MG63 (cell line): Measurements from ENCODE around the gene DAP. TPM values are rescaled to one million over a fixed set of nuclear protein-coding genes. Genes with fewer than 3 reads are reported as not detected.
"Not testable (repeated sequence)": the region's sequence is repeated elsewhere in the genome, so short reads cannot be mapped to it uniquely, and the experiment has no call there.

Source experiments
- DNase-seq: peaks from one replicate; pipeline ENCODE4 v3.0.0-alpha.2; 2020
- H3K27me3 ChIP-seq: fragments of 250-450 bp; sonication (Bioruptor Pico); 2 replicates; pipeline ENCODE4 v1.5.1; 2020; ENCODE audit warnings: mild to moderate bottlenecking, moderate library complexity
- H3K36me3 ChIP-seq: fragments of 250-450 bp; sonication (Bioruptor Pico); 2 replicates; pipeline ENCODE4 v1.5.1; 2020; ENCODE audit warnings: mild to moderate bottlenecking, moderate library complexity
- H3K4me3 ChIP-seq: fragments of 250-450 bp; sonication (Bioruptor Pico); 2 replicates; pipeline ENCODE4 v1.5.1; 2020; ENCODE audit warnings: mild to moderate bottlenecking, moderate library complexity
- H3K9me3 ChIP-seq: fragments of 250-450 bp; sonication (Bioruptor Pico); 2 replicates; pipeline ENCODE4 v1.5.1; 2020; ENCODE audit warnings: mild to moderate bottlenecking, moderate library complexity
- total RNA-seq: library from RNA; depleted of rRNA; stranded (reverse); fragments of >200 nt; shearing (Covaris generic); gene quantifications from 2 replicates; pipeline ENCODE4 v1.2.3, GENCODE V29; 2014; ENCODE audit warnings: low replicate concordance

The DAP gene
- total RNA-seq, 1 experiment from 2014 or later, result 26.4 TPM

DNA sequence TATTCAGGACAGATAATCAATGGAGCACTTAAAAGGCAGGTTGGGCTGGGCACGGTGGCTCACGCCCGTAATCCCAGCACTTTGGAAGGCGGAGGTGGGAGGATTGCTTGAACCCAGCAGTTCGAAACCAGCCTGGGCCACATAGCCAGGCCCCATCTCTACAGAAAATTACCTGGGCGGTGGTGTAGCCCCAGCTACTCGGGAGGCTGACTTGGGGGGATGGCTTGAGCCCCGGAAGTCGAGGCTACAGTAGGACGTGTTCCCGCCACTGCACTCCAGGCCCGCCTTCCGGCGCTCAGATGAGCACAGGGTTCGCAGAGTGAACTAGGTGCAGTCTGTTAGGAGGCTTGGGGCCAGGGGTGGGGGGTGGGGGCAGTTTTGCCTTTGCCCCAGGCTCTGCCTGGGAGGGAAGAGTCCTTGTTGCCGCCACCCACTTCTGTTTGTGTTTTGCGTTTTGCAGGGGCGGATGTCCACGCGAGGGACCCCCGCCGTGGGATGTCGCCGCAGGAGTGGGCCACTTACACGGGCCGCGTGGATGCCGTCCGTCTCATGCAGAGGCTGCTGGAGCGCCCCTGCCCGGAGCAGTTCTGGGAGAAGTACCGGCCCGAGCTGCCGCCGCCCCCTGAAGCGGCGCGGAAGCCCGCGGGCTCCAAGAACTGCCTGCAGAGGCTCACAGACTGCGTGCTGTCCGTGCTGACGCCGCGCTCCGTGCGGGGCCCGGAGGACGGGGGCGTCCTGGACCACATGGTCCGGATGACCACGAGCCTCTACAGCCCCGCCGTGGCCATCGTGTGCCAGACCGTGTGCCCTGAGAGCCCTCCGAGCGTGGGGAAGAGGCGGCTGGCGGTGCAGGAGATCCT, 112.0 kb downstream of the DAP start:
- Histone ChIP-seq H3K4me3 (no peak overlapping the region), H3K9me3 (no peaks in the 10 kb centered on the region), H3K36me3 (peaks cover 72% of the 10 kb centered on the region), H3K27me3 (no peaks in the 10 kb centered on the region)
- DNase-seq, result no peak

DNA sequence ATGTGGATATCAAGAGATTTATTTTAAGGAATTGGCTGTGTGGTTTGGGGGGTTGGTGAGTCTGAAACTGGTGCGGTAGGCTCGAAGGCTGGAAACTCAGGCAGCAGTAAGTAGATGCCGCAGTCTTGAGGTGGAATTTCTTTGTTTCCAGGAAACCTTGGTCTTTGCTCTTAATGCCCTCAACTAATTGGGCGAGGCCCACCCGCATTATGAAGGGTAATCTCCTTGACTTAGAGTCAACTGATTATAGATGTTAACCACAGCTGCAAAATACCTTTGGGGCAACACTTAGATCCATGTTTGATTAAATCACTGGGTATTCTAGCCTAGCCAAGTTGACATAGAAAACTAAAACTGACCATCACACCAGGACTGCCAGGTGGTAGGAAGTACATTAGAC, 113.4 kb downstream of the DAP start:
- no peaks in the 10 kb centered on the region for H3K9me3 ChIP-seq
- no peaks in the 10 kb centered on the region for H3K27me3 ChIP-seq
- no peak for DNase-seq
- peaks cover 66% of the 10 kb centered on the region for H3K36me3 ChIP-seq
- no peak overlapping the region for H3K4me3 ChIP-seq

DNA sequence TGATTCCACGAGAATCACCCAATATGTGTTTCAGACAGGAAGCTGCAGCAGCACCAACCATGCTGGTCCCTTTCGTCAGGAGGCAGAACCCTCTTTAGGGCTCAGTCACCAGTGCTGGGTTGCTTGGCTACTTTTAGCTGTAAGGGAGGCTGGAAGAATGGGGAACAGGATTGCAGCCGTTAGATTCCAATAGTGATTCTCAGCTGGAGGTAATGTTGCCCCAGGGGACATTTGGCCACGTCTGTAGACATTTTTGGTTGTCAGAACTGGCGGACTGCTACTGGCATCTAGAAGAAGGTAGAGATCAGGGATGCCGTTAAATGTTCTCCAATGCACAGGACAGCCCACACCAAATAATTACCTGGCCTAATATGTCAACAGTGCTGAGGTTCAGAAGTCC, 115.4 kb downstream of the DAP start:
- H3K9me3 ChIP-seq, result no peaks in the 10 kb centered on the region
- DNase-seq, result no peak
- peaks cover 60% of the 10 kb centered on the region for H3K36me3 ChIP-seq
- H3K4me3 ChIP-seq, result no peak overlapping the region
- H3K27me3 ChIP-seq, result no peaks in the 10 kb centered on the region

DNA sequence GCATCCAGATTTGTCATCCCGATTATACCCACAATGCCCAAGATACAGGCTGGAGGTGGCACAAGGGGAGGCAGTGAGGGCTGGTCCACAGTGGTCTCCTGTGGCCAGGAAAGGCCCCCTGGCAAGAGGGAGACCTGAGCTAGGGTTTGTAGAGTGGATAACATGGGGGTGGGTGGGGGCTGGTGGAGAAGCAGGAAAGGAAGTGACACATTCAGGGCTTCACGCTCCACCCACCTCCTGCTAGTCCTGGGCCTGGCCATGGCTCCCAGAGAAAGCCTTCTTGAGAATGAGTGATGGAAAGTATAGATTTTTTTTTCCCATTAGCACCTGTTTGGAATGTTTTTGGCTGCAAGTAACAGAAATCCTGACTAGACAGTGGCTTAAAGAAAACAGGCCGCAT, 115.9 kb downstream of the DAP start:
- H3K36me3 ChIP-seq, result peaks cover 58% of the 10 kb centered on the region
- no peaks in the 10 kb centered on the region for H3K9me3 ChIP-seq
- H3K4me3 ChIP-seq, result no peak overlapping the region
- no peaks in the 10 kb centered on the region for H3K27me3 ChIP-seq
- no peak for DNase-seq

DNA sequence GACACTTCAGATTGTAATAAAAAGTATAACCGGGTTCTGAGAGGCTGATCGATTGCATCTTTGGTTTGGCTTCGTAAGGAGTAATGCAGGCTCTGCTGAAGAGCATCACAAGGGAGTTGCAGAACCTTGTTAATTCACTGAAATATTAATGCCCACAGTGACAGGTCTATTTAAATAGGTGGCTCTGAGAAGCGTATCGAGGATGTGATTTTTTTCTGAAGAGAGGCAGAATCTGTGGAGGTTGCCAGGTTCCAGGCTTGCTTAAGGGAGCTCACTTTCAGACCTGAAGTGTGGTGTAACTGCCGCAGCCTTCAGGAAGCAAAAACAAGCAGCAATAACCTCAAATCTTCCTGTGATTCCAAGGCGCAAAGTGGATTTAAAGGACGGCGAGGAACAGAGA, 116.8 kb downstream of the DAP start:
- H3K4me3 ChIP-seq, result no peak overlapping the region
- no peaks in the 10 kb centered on the region for H3K27me3 ChIP-seq
- H3K36me3 ChIP-seq, result peaks cover 59% of the 10 kb centered on the region
- DNase-seq, result no peak
- H3K9me3 ChIP-seq, result no peaks in the 10 kb centered on the region

DNA sequence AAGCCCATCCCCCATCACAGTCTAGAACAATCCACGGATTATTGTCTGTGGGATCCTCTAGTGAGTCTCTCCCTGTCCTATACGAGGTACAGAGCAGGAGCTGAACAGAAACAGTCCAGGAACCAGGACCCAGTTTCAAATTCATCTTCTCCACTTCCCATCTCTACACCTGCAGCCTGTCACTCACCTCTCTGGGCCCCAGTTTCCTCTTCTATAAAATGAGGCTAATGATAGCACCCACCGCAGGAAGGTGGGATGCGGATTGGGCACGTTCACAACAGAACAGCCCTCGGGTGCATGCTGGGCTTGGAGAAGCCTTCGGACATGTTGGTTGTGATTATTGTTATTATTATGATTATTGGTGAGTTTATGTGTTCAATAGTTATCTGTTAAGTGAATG, 118.7 kb downstream of the DAP start:
- no peak for DNase-seq
- H3K27me3 ChIP-seq, result no peaks in the 10 kb centered on the region
- peaks cover 56% of the 10 kb centered on the region for H3K36me3 ChIP-seq

DNA sequence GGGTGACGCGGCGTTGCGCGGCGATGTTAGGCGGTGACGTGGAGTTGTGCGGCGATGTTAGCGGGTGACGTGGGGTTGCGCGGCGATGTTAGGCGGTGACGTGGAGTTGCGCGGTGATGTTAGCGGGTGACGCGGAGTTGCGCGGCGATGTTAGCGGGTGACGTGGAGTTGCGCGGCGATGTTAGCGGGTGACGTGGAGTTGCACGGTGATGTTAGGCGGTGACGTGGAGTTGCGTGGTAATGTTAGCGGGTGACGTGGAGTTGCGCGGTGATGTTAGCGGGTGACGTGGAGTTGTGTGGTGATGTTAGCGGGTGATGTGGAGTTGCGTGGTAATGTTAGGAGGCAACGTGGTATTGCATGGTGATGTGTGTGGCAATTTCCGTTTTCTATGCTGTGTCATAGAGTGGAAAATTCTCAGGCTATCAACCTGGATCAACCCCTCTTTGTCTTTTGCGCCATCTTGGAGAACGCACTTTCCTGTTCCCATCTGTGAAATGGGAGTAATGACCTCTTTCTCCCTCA, 121.1 kb downstream of the DAP start:
- Histone ChIP-seq H3K27me3 (no peaks in the 10 kb centered on the region), H3K9me3 (no peaks in the 10 kb centered on the region), H3K36me3 (peaks cover 50% of the 10 kb centered on the region), H3K4me3 (no peak overlapping the region)
- no peak for DNase-seq

More for the DNA sequence above, 118.7 kb downstream of the DAP start:
- no peak overlapping the region for H3K4me3 ChIP-seq
- no peaks in the 10 kb centered on the region for H3K9me3 ChIP-seq

DNA sequence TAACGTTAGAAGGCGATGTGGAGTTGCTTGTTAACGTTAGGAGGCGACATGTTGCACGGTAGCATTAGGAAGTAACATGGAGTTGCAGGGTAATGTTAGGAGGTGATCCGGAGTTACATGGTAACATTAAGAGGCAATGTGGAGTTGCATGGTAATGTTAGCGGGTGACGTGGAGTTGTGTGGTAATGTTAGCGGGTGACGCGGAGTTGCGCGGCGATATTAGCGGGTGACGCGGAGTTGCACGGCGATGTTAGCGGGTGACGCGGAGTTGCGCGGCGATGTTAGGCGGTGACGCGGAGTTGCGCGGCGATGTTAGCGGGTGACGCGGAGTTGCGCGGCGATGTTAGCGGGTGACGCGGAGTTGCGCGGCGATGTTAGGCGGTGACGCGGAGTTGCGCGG, 122.3 kb downstream of the DAP start:
- not testable (repeated sequence) for DNase-seq, H3K27me3 ChIP-seq, H3K4me3 ChIP-seq, H3K9me3 ChIP-seq
- H3K36me3 ChIP-seq, result peaks cover 56% of the 10 kb centered on the region

DNA sequence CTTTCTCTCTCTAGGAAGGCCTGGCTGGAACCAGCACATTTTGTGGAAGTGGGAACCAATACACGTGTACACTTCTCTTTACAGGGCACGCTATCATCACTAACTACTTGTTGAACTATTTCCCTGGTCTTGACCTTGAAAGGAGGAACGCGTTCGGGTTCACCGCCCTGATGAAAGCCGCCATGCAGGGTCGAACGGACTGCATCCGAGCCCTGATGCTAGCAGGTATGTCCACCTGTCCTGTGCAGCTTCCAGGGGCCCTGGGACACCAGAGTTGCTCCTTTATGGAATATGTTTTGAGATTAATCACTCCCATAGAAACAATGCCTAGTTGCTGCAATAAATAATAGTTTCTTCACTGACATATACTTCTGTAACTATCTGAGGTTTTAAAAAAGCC, 123.1 kb downstream of the DAP start:
- peaks cover 56% of the 10 kb centered on the region for H3K36me3 ChIP-seq
- H3K4me3 ChIP-seq, result no peak overlapping the region
- no peak for DNase-seq
- H3K9me3 ChIP-seq, result no peaks in the 10 kb centered on the region
- no peaks in the 10 kb centered on the region for H3K27me3 ChIP-seq

DNA sequence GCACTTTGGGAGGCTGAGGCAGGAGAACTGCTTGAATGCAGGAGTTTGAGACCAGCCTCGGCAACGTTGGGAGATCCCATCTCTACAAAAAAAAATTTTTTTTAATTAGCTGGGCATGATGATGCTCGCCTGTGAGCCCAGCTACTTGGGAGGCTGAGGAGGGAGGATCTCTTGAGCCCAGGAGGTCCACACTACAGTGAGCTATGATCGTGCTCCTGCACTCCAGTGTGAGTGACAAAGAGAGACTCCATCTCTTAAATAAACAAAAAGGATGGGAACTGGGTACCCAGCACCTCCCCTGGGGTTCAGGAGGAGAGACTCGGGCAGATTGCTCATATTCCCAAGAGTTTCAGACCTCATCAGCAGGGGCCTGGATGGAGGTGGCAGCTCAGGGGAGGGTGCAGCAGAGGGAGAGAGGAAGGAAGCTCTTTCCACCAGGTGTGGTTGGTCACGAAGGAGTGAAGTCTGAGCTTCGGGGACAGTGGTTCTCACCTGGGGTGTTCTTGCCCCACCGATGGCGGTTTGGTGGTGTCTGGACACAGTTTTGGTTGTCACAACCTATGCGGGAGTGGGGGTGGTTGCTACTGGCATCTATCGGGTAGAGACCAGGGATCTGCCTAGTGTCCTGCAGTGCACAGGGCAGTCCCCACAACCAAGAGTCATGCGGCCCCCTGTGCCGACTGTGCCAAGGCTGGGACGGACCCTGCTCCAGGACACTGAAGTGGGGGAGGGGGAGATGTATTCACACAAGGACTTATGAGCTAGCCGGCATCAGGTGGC, 124.5 kb downstream of the DAP start:
- Histone ChIP-seq H3K9me3 (no peaks in the 10 kb centered on the region), H3K4me3 (no peak overlapping the region), H3K27me3 (no peaks in the 10 kb centered on the region), H3K36me3 (peaks cover 49% of the 10 kb centered on the region)
- no peak for DNase-seq

DNA sequence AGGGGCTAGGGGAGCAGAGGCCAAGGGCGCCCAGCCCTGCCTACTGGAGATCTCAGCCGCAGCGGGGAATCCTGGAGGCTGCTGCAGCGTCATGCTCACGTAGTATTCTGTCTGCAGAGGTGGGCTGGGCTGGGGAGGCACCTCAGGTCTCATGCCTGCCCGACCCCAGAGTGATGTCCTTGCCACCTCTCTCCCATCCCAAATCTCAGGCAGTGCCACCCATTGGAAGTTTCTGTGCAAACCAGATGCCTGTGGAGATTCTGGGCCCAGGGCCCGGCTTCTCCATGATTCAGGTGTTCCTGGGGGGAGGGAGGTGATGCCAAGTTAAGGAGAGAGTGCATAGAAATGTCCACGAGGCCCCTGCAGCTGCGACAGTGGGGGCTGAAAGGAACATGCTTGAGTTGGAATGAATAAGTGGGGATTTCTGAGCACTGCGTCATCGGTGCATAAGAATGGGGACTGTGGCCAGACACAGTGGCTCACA, 125.1 kb downstream of the DAP start:
- Histone ChIP-seq H3K4me3 (no peak overlapping the region), H3K36me3 (peaks cover 49% of the 10 kb centered on the region)
- DNase-seq, result no peak

DNA sequence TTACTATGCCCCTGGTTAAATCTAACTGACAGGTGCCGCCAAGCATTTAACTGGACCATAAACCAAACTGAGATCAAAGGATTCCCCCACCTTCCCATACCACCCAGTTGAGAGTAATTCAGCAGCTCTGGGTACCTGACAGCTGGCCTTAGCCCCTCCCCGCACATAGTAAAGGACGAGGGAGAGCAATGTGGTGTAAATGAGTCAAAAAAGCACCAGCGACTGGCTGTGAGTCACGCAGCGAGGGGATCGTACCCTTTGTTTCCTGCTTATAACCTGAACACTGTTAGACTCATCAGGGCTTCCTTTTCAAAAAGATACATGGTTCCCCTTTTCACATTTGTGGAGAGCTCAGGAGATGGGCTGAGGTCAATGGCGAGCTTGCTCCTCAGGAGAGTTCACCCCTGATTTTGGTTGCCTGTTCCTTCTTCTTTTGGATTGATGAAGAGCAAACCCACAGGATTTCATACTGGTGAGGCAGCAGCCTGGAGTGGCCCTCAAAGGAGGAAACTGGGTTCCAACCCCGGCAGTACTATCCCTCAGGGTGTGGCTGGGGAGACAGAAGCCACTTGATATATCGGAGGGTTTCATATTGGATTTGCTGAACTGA, 125.7 kb downstream of the DAP start:
- Histone ChIP-seq H3K36me3 (peaks cover 49% of the 10 kb centered on the region), H3K27me3 (no peaks in the 10 kb centered on the region), H3K4me3 (no peak overlapping the region), H3K9me3 (no peaks in the 10 kb centered on the region)
- DNase-seq, result no peak

More for the DNA sequence above, 125.1 kb downstream of the DAP start:
- no peaks in the 10 kb centered on the region for H3K9me3 ChIP-seq
- no peaks in the 10 kb centered on the region for H3K27me3 ChIP-seq

DNA sequence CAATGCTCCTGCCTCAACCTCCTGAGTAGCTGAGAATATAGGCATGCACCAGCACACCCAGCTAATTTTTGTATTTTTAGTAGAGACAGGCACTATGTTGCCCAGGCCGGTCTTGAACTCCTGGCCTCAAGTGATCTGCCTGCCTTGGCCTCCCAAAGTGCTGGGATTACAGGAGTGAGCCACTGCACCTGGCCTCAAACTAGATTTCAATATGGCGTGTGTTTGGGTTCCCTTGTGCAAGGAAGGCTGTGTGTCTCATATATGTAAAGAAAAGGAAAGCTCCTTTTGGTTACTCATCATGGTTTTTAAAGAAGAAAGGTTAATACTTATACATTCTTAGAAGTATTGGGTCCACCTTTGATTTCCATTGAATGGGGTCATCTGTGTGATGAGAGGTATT, 126.5 kb downstream of the DAP start:
- no peak for DNase-seq
- Histone ChIP-seq H3K4me3 (no peak overlapping the region), H3K27me3 (no peaks in the 10 kb centered on the region), H3K9me3 (no peaks in the 10 kb centered on the region), H3K36me3 (peaks cover 52% of the 10 kb centered on the region)

DNA sequence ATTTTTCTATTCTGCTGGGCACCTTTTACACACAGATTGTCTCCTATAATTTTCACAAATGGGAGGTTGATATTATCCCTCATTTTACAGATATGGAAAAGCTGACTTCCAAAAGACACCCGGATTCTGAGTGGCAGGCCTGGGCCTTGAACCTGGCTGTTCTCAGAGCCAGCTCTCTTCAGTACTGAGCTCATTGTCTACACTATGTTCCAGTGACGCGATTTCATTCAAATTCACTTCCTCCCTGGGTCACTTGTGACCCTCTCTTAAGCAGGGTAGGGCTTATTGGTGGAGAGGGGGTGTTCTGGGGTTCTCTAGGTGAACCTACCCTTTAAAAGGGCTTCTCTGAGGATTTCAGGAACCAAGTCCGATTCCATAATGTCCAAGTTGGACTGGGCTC, 127.0 kb downstream of the DAP start:
- H3K4me3 ChIP-seq, result no peak overlapping the region
- no peaks in the 10 kb centered on the region for H3K9me3 ChIP-seq
- H3K36me3 ChIP-seq, result peaks cover 56% of the 10 kb centered on the region
- no peak for DNase-seq
- H3K27me3 ChIP-seq, result no peaks in the 10 kb centered on the region

DNA sequence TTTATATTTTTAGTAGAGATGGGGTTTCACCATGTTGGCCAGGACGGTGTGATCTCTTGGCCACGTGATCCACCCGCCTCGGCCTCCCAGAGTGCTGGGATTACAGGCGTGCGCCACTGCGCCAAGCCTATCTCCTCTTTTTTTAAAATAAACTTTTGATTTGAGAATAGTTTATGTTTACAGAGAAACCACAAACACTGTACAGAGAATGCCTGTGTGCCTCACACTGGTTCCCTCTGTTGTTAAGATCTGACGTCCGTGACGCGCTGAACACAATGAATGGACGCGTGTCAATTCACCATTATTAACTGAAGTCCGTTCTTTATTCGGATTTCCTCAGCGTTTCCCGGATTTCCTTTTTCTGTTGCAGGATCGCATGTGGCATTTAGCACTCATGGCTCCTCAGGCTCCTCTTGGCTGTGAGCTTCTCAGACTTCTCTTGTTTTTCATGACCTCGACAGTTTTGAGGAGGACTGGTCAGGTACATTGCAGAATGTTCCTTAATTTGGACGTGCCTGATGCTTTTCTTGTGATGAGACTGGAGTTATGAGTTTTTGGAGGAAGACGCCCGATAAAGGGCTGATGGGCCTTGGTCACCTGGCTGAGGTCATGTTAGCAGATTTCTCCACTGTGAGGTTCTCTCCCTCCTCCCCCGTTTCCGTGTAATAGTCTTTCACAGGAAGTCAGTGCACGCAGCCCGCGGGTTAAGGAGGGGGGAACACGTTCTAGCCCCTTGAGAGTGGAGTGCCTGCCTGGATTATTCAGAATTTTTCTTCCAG, 127.6 kb downstream of the DAP start:
- DNase-seq, result no peak
- H3K9me3 ChIP-seq, result no peaks in the 10 kb centered on the region

DNA sequence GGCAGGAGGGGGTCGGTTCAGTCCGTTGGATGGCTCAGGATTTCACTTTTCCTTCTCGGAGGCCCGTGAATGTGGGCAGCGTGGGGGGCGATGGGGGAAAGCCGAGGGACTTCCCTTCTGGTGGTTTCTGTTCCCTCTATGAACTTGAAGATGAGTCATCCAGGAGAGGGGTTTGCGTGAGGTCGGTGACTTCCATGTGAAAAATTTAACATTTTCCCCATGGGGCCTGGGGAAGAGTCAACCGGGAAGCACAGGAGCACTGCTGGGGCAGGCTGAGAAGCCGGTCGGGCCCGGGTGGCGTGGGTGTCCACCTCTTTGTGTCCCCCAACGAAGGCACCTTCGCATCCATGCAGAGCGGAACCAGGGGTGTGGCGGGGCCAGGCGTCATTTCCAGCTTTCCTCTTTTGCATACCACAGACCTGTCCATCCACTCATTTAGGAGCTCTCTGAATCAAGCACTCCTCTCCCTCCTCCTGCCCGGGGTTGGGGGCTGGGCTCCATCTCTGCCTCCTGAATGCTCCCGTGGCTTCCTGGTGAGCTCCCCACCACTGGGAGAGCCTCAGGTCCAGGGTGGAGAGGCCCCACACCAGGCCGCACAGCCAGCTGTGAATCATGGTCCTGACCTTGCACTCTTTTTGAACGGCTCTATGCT, 128.8 kb downstream of the DAP start:
- no peaks in the 10 kb centered on the region for H3K27me3 ChIP-seq
- peaks cover 52% of the 10 kb centered on the region for H3K36me3 ChIP-seq
- no peak for DNase-seq
- H3K9me3 ChIP-seq, result no peaks in the 10 kb centered on the region
- no peak overlapping the region for H3K4me3 ChIP-seq

More for the DNA sequence above, 127.6 kb downstream of the DAP start:
- peaks cover 58% of the 10 kb centered on the region for H3K36me3 ChIP-seq
- no peak overlapping the region for H3K4me3 ChIP-seq
- no peaks in the 10 kb centered on the region for H3K27me3 ChIP-seq
